ENCODE measurements around the gene FRMD1.

DNA sequence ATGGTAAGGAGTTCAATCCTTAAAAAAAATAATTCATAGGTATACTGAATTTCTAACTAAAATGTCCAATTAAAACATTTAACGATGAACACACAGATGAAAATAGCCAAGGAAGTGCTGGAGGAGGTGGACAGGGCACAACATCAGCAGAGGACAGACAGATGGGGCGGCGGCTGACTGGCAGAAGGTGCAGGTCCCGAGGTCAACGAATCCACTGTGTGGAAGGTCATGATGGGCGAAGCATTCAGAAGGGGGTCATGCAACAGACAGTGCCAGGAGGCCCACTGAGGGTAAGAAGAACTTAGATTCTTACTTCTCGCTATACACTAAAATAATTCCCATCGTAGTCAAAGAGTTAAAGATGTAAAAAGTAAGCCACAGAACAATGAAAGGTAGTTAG lies 34.2 kb upstream of the FRMD1 start:
- TF ChIP-seq CTCF (IDR thresholded peaks at IDR 0.05; ENCODE audit: control extremely low read depth in 1 of 3, insufficient read depth in 1 of 3, low read depth in 1 of 3, low read length in 3 of 3) (no peak), TCF12 (IDR thresholded peaks at IDR 0.05; ENCODE audit: low read depth, low read length) (no peak), EP300 (IDR thresholded peaks at IDR 0.05; ENCODE audit: borderline replicate concordance in 1 of 2, low read depth in 2 of 2, low read length in 2 of 2) (no peak), MAFK (IDR thresholded peaks at IDR 0.05; ENCODE audit: low read depth, low read length) (no peak), JUN (IDR thresholded peaks at IDR 0.05; ENCODE audit: low read depth, low read length) (no peak), RAD21 (IDR thresholded peaks at IDR 0.05 in 1 of 2, conservative IDR thresholded peaks at IDR 0.05 in 1 of 2; ENCODE audit: low read depth in 2 of 2, low read length in 2 of 2) (no peak), GTF2F1 (IDR thresholded peaks at IDR 0.05; ENCODE audit: borderline replicate concordance, low read depth, low read length) (no peak), RFX5 (IDR thresholded peaks at IDR 0.05; ENCODE audit: borderline replicate concordance, low read depth, low read length) (no peak), SP1 (IDR thresholded peaks at IDR 0.05; ENCODE audit: low read depth, low read length) (no peak), POLR2A (IDR thresholded peaks at IDR 0.05; ENCODE audit: control extremely low read depth in 1 of 2, low read depth in 2 of 2, low read length in 2 of 2) (no peak), CREB1 (IDR thresholded peaks at IDR 0.05) (no peak), YY1 (IDR thresholded peaks at IDR 0.05; ENCODE audit: low read depth, low read length) (no peak)
